ENCODE results near the gene THSD7A.

THSD7A gene

GRCh38 chr7:11366118-11366517 is 465.9 kb downstream of the THSD7A start:
- no peak for DNase-seq (ENCODE audit: low read depth)

DNA sequence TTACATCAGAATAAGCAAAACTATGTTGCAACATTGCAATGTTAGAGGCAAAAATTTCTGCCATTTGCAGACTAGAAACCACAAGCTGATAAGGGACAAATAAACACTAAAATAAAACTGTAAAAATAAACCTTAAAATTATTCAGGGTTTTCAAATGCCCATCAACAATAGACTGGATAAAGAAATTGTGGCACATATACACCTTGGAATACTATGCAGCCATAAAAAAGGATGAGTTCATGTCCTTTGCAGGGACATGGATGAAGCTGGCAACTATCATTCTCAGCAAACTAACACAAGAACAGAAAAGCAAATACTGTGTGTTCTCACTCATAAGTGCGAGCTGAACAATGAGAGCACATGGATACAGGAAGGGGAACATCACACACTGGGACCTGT is 473.4 kb downstream of the THSD7A start:
- DNase-seq (ENCODE audit: low read depth): no peak
- TF ChIP-seq CTCF (IDR thresholded peaks at IDR 0.05; ENCODE audit: control insufficient read depth, extremely low read depth, insufficient read depth): no peak
- no peak overlapping the region for H3K4me3 ChIP-seq (ENCODE audit: low read depth, low read length)

More at GRCh38 chr7:11366118-11366517, 465.9 kb downstream of the THSD7A start:
- H3K4me3 ChIP-seq (ENCODE audit: low read depth, low read length): no peak overlapping the region
- no peak for TF ChIP-seq CTCF (IDR thresholded peaks at IDR 0.05; ENCODE audit: control insufficient read depth, extremely low read depth, insufficient read depth)

DNA sequence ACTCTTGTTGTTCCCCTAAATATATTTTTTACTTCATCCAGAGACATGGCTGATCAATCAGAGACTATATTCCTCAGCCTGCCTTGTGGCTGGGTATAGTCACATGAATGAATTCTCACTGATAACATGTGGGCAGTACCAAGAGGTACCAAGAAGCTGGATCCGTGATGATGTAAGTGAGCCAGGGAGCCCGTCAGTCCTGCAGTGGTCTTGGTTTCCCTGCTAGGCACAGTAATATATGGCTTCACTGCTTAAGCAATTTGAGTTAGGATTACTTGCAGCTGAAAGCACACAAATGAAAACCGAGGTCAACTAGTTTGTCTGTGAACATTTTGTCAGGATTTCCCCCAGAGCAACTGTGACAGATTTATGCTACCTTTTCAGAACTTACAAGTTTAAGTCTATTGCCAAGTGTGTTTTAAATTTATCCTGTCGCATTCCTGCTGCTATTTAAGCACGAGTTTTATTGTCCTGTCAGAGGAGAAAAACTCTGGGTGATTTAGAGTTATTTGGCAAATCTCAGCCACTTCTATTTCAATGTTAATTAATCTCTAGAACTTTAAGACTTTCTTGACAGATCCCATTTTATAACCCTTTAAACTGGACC is 476.5 kb downstream of the THSD7A start:
- no peak for TF ChIP-seq CTCF (IDR thresholded peaks at IDR 0.05; ENCODE audit: control insufficient read depth, extremely low read depth, insufficient read depth)
- no peak overlapping the region for H3K4me3 ChIP-seq (ENCODE audit: low read depth, low read length)
- no peak for DNase-seq (ENCODE audit: low read depth)

DNA sequence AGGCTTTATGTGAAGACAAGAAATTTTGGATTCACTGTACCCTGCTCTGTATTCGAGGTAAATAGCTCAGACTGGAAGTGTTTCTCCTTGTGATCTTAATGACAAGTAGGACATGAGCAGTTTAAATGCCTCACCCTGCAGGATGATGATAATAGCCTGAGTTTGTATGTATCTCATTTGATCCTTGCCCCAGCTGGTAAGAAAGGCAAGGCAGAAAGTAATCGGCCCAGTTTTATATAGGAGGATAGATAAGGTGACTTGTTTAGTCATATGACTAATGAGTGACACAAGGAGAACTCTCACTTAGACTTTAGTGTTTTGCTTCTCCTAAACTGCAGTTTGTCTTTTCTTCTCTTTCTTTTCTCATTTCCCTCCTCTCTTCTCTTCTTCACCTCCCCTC is 485.7 kb downstream of the THSD7A start:
- DNase-seq (ENCODE audit: low read depth): no peak
- H3K4me3 ChIP-seq (ENCODE audit: low read depth, low read length): no peak overlapping the region
- no peak for TF ChIP-seq CTCF (IDR thresholded peaks at IDR 0.05; ENCODE audit: control insufficient read depth, extremely low read depth, insufficient read depth)

DNA sequence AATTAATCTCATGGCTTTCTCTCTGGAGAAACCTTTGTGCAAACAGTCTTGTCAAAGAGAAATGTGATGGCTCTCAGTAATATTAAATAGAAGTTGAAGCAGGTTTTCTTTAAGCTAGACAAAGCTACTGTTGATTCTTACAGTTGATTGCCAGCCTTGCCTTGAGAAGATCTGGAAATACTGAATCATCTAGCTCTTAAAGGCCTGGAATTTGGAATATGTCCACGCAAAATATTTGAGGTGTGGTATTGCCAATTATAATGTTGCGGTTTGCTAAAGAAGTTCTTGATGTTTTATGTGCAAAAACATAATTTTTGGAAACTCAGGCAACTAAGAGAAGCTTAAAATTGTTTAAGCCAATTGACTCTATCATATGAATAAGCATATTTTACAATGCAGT is 486.4 kb downstream of the THSD7A start:
- DNase-seq (ENCODE audit: low read depth): no peak
- no peak overlapping the region for H3K4me3 ChIP-seq (ENCODE audit: low read depth, low read length)
- no peak for TF ChIP-seq CTCF (IDR thresholded peaks at IDR 0.05; ENCODE audit: control insufficient read depth, extremely low read depth, insufficient read depth)

DNA sequence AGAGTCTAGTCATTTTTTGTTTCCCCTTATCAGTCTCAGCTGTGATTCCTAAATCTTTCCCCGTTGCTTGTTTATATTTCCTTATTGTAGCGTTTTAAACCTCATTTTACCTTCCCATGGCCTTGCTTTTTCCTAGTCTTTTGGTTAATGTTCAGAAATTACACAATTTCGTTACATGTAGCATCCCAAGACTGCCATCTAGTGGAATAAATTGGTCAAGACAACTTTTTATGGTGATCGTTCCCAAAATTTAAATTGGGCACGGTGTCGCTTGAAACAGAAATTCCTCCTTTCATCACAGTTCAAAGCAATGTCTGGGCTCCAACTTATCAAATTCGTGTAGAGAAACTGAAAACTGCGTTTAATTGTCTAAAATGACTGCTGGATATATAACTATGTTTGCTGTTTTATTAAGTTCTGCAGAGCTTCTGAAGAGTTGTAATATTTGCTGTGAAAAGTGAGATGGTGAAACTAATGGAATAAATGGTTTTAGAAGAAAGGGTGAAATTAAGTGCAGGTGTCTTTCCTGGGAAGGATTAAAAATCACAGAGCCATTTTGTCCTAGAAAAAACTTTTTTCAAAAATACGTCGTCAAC is 488.1 kb downstream of the THSD7A start:
- no peak overlapping the region for H3K4me3 ChIP-seq (ENCODE audit: low read depth, low read length)
- DNase-seq (ENCODE audit: low read depth): no peak
- TF ChIP-seq CTCF (IDR thresholded peaks at IDR 0.05; ENCODE audit: control insufficient read depth, extremely low read depth, insufficient read depth): peak; percentile 73

DNA sequence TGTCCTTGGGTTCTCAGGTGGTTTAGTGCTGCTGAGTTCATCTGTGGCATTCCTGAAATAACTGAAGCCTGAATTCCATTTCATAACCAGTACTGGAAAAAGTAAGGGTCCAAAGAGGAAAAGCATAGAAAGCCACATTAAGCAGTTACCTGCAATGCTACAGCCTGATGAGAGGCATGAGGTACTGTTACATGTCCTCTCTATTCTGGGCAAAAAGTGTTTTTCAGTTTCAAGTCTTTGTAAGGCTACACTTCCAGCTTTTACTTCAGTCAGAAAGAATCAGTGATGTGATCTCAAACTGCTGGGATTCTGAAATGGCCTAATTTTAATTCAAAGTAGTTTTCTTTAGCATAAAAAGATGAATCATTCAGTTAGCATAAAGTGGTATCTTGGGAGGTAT is 488.9 kb downstream of the THSD7A start:
- H3K4me3 ChIP-seq (ENCODE audit: low read depth, low read length): no peak overlapping the region
- no peak for TF ChIP-seq CTCF (IDR thresholded peaks at IDR 0.05; ENCODE audit: control insufficient read depth, extremely low read depth, insufficient read depth)
- no peak for DNase-seq (ENCODE audit: low read depth)

Measured in LNCaP clone FGC (cell line).